GM19043 (cell line): ENCODE results near the gene RAD23A.
A peak's percentile ranks its signal among the peaks of the same experiment; 100 is the strongest.
"Not testable (repeated sequence)": the region's sequence is repeated elsewhere in the genome, so short reads cannot be mapped to it uniquely, and the experiment has no call there.

Experiments
- ATAC-seq: cut with Tn5 transposase; IDR thresholded peaks from one replicate; pipeline ENCODE4 v1.9.1; 2021; ENCODE audit warnings: low read depth; ENCODE audit not compliant: unreplicated experiment

RAD23A gene

GRCh38 chr19:12953799-12954611 is 8.3 kb downstream of the RAD23A start:
- ATAC-seq: no peak

DNA sequence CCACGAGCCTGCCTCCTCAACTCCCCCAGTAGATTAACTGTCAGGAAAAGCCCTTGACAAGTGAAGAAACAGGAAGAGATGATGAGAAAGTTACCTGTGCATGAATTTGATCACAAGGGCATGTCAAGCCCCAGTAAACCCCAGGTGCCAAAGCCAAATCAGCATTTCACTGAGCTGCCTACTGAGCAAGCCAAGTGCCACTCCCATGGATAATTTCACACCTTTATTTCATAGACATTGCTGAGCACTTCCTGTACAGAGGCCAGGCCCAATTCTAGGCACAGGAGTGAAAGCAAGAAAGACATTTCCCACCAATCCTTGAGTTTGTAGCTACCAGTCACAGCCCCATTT is 8.9 kb downstream of the RAD23A start:
- no peak for ATAC-seq

- not testable (repeated sequence) for ATAC-seq
These were observed 9.9 kb downstream of the RAD23A start for GRCh38 chr19:12955575-12955974.

DNA sequence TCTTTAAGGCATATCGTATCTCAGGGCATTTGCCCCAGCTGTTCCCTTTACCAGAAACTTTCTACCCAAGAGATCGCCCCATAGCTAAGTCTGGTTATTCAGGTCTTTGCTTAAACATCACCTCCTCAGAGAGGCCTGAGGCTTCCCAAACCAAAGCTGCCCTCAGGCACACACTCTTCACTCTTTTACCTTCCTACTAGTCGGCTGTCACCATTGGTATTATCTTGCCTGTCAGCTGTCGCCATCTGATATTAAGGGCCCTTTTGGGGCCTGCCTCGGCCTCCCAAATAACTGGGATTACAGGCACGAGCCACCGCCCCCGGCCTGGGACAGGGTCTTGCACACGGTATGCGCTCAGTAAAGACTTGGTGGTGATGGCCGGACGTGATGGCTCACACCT is 10.3 kb downstream of the RAD23A start:
- no peak for ATAC-seq

DNA sequence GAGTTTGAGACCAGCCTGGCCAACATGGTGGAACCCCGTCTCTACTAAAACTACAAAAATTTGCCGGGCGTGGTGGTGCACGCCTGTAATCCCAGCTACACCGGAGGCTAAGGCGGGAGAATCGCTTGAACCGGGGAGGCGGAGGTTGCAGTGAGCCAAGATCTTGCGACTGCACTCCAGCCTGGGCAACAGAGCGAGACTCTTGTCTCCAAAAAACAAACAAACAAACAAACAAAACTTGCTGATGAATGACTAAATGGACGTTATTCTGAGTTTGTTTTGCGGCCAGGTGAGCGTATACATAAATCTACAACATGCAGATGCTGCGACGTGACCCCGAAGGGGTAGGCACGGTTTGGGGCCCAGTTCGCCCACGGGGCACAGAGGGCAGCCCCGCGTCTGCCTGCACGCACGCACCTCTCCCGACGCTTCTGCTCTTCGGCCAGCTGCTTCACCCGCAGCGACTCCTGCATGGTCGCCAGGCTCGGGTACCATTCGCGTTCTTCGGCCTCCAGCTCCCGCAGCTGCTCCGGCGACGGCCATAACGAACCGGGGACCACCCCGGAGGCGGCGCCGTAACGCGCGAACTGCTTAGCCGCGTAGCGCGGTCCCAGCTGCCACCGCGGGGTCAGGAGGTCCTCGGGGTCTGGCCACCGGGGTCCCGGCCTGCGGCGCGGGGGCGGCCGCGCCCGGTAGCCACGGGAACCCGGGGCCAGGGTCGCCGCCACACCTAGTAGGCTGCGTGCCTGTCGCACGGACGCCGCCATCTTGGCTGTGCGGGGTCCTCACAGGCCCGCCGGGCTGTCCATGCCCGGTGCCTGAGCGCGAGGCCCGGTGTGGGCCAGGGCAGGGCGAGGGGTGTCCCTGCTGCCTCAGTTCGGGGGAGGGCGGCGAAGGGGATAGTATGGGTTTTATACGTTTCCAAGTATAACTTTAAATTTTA is 11.1 kb downstream of the RAD23A start, which contains the start of gene GADD45GIP1:
GADD45GIP1 (minus strand) TSS at position 778 of the 943 bp plus-strand sequence; CDS start at position 767, 11 bp downstream.
- peak; percentile 51 for ATAC-seq

GRCh38 chr19:12957389-12957952 is 11.8 kb downstream of the RAD23A start:
- ATAC-seq: not testable (repeated sequence)

DNA sequence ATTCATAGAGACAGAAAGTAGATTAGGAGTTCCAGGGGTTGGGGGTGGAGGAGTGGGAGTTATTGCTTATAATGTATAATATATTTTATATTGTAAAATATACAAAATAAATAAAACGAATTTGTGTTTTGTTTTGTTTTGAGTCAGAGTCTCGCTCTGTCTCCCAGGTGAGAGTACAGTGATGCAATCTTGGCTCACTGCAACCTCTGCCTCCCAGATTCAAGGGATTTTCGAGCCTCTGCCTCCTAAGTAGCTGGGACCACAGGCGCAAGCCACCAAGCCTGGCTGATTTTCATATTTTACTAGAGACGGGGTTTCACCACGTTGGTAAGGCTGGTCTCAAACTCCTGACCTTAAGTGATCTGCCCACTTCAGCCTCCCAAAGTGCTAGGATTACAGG is 13.8 kb downstream of the RAD23A start:
- no peak for ATAC-seq

- no peak for ATAC-seq
These were observed 19.6 kb downstream of the RAD23A start for GRCh38 chr19:12965017-12965811.

- ATAC-seq: no peak
These were observed 20.1 kb downstream of the RAD23A start for GRCh38 chr19:12965812-12966135.

DNA sequence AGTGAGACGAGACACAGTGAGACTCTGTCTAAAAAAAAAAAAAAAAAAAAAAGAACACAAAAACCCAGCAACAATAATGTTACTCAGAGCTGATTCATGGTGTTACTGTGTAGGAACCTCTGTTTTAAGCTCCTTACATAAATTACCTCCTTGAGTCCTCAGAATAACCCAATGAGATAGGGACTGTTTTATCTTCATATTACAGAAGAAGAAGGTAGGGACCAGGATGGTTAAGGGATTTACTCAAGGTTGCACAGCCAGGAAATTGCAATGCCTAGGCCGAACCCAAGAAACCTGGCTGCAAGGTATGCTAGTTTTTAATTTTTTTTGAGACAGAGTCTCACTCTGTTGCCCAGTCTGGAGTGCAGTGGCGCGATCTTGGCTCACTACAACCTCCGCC is 22.2 kb downstream of the RAD23A start:
- ATAC-seq: no peak

- ATAC-seq: no peak
These were observed 23.8 kb downstream of the RAD23A start, which contains the start of gene DAND5 for GRCh38 chr19:12969292-12969988. Gene DAND5 (plus strand): TSS chr19:12969576. CDS start chr19:12969661, 85 bp downstream.

- ATAC-seq: no peak
These were observed 24.6 kb downstream of the RAD23A start for GRCh38 chr19:12970070-12970820.

DNA sequence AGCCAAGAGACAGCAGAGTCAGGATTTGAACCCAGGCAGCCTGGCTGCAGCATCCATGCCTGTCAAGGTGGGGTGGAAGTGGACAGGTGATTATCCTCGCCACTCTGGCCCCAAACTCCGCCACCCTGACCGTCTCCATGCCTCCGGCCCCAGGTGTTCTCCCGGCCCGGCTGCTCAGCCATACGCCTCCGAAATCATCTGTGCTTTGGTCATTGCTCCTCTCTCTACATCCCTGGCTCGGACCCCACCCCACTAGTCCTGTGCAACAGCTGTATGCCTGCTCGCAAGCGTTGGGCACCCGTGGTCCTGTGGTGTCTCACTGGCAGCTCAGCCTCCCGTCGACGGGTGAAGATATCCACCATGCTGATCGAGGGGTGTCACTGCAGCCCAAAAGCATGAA is 27.6 kb downstream of the RAD23A start:
- ATAC-seq: no peak

DNA sequence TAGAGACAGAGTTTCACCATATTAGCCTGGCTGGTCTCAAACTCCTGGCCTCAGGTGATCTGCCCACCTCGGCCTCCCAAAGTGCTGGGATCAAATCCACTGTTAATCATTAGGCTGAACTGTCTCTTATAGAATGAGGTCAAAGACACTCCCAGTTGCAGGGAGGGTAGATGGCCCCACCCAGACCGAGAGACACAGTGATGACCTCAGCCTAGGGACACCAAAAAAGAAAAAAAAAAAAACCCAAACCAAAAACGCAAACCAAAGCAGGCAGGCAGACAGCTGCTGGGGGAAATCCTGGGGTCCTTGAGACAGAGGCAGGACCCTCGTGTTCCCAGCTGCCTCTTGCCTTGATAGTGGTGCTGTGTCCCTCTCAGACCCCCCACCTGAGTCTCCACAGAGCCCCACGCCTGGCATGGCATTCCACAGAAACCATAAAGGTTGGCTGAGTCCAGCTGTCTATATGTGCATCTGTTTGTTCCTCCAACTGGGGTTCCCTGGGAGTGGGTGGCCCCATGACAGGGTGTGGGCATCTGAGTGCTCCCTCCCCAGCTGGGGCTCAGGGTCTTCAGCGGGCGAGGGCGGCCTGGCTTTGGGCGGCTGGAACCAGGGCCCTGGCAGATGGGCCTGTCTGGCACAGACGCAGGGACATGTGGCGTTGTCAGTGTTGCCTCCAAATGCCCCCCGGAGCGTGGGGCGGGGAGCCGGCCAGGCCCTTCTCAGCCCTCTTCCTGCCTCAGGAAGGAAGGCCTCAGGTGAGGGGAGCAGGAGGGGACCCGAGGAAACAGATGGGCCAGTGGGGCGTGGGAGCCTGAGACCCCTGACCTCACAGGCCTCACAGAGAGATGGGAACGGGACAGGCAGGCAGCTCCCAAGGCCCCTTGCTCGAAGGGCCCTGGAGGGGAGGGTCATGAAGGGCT is 28.9 kb downstream of the RAD23A start:
- no peak for ATAC-seq

- no peak for ATAC-seq
These were observed 29.6 kb downstream of the RAD23A start for GRCh38 chr19:12975221-12975741.

GRCh38 chr19:12976109-12976508 is 30.4 kb downstream of the RAD23A start:
- ATAC-seq: not testable (repeated sequence)

DNA sequence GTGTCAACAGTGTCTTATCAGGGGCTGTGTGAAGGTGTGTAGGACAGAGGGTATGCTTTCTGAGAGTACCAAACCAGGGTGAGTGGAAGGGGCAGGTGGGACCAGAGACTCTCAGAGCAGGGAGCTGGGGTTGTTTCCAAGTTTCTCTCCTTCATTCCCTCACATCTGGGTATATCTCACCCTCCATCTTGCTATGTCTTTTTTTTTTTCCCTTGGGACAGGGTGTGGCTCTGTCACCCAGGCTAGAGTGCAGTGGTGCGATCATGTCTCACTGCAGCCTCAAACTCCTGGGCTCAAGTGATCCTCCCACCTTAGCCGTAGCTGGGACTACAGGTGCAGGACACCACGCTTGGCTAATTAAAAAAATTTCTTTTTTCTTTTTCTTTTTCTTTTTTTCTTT is 34.3 kb downstream of the RAD23A start:
- ATAC-seq: no peak

- no peak for ATAC-seq
These were observed 37.0 kb downstream of the RAD23A start for GRCh38 chr19:12982648-12983047.
